Vagina (tissue), 2 donors: Measurements from ENCODE around the gene TMEM169.

ENCODE experiments used
- POLR2AphosphoS5 ChIP-seq, 2 donors: sonication (generic); formaldehyde crosslinking; IDR thresholded peaks; one replicate each; pipeline ENCODE4 v1.9.0; 2017; ENCODE audit warnings: antibody characterized with exemption in 2 of 2, mild to moderate bottlenecking in 2 of 2, low read depth in 1 of 2; ENCODE audit not compliant: insufficient read depth in 1 of 2
- TF ChIP-seq, protein P1 (sequence below), 3 experiments: fragments of 450-650 bp in 2 of 3; fragments of 200-600 bp in 1 of 3; sonication (generic) in 1 of 3; IDR thresholded peaks; one replicate each; pipeline ENCODE4 v1.5.1; 2017 to 2019; ENCODE audit warnings: antibody characterized with exemption in 3 of 3, mild to moderate bottlenecking in 2 of 3, moderate library complexity in 2 of 3

DNA sequence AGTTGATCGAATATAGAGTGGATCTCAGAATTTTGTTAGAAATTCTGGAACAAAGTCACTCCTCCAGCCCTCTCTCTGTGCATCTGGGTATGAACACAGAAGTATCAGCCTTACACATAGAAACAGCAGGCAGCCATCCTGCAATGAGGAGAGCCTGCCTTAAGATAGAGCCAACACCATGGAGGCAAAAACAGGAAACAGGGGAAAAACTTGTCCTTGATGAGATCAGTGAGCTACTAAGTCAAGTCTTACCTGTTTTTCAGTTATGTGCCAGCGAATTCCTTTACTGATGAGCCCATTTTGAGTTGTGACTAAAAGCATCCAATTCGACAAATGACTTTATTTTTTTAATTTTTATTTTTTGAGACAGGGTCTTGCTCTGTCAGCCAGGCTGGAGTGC lies 41.8 kb upstream of the TMEM169 start:
- TF ChIP-seq POLR2AphosphoS5 (IDR thresholded peaks at IDR 0.05; ENCODE audit: insufficient read depth in 1 of 2, low read depth in 1 of 2), result no peak
- TF ChIP-seq, protein P1, sequence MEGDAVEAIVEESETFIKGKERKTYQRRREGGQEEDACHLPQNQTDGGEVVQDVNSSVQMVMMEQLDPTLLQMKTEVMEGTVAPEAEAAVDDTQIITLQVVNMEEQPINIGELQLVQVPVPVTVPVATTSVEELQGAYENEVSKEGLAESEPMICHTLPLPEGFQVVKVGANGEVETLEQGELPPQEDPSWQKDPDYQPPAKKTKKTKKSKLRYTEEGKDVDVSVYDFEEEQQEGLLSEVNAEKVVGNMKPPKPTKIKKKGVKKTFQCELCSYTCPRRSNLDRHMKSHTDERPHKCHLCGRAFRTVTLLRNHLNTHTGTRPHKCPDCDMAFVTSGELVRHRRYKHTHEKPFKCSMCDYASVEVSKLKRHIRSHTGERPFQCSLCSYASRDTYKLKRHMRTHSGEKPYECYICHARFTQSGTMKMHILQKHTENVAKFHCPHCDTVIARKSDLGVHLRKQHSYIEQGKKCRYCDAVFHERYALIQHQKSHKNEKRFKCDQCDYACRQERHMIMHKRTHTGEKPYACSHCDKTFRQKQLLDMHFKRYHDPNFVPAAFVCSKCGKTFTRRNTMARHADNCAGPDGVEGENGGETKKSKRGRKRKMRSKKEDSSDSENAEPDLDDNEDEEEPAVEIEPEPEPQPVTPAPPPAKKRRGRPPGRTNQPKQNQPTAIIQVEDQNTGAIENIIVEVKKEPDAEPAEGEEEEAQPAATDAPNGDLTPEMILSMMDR (IDR thresholded peaks at IDR 0.05), result no peak
